Activated T-cell treated with anti-CD3 and anti-CD28 coated beads for 4 hours (primary cell): Measurements from ENCODE around the gene ATP2B2.

ENCODE experiments used
- DNase-seq: peaks from one replicate; pipeline ENCODE4 v3.0.0-alpha.2; 2020

The ATP2B2 gene

DNA sequence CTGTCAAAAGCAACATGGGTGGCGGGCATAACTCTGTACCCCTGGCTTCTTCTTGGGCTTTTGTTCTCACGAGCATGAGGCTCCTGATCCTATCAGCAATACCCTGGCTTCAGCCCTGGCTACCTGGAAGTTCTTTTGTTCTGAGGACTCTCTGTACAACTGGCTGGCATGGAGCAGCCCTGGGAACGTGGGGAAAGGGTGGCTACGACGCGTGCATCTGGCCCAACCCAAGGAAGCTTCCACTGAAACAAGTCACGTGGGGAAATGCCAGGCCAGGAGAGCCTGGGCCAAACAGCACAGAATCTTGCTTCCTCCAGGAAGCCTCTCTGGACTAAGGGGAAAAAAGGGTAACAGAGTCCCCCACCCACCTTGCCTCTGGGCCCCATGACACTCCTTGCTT is 22.7 kb upstream of the ATP2B2 start:
- DNase-seq: no peak

DNA sequence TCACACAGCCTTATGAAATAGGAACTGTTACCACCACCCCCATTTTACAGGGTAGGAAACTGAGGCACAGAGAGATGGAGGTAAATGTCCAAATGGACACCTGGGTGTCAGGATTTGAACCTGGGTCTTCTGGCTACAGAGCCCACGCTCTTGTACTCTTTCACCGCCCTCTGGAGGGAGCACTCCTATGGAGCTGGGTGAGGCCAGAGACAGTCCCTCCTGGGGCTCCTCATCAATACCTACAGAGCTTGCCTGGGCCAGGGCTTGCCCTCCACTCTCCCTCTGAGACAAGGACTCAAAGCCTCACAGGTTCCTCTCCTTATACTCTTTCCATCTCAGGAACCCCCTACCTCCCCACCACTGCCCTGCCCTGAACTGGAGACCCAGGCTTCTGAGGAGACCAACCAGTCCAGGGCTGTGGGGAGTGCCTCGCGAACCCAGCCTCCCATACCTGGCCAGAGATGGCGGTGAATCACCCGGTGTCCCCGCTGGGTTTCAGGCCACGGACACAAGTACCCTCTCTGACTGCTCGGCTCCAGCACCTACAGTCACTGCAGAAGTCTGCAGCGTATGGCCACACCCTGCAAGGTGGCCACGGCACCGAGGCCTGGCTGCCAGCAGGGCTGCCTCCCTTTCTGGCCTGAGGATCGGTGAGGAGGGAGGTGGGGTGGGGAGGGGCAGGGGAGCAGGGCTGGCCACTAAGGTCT is 22.1 kb upstream of the ATP2B2 start:
- DNase-seq: no peak

DNA sequence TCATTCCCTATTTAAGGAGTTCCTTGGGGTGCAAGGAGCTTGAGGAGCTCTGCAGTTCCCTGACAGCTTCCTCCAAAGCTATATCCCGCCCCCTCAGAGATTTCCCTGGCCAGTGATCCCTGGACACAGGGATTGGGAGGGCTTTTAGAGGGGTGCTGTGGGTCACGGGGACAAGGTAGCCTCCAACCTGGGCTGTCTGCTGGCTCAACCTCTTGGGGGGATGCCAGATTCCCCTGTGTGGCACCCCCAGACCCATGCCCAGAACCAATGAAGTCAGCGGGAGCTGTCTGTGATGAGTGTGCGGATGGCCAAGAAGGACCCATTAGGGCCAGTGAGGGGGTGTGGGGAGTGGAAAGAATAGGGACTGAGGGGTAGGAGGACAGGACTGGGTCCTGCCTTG is 21.0 kb upstream of the ATP2B2 start:
- DNase-seq: no peak

DNA sequence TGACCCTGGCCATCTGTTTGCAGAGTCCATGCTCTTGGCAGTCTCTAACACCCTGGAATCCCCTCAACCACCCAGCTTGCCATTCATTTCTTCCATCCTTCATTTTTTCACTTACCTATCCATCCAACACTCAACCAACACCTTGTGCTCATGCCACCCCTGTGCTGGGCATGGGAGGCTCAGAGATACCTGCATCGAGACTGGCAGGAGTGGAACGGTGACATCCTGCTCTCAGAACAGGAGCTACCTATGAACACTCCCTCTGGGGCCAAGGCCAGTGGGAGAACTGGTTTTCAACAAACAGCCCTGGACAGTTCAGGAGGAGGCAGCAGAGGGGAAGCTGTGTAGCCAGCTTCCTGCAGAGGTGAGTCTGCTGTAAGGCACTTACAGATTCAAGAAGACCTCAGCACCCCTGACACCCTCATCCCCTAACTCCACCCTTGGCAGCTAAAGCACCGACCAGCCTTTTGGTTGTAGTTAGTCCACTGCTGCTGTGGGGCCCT is 19.5 kb upstream of the ATP2B2 start:
- DNase-seq: no peak

DNA sequence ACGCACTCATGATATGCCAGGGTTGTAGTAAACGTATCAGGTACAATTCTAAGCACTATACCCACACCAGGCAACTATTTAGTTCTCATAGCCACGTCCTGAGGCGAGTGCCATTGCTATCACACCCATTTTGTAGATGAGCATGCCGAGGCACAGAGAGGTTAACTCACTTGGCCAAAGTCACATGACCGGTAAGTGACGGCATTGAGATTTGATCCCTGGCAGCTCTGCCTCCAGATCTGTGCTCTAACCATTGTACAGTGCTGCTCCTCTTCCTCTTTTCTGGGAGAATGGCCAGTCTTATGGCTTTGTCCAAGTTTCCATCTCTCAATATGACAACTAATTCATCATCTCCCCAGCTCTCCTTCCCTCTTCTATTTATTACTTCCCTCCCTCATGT is 18.9 kb upstream of the ATP2B2 start:
- no peak for DNase-seq

DNA sequence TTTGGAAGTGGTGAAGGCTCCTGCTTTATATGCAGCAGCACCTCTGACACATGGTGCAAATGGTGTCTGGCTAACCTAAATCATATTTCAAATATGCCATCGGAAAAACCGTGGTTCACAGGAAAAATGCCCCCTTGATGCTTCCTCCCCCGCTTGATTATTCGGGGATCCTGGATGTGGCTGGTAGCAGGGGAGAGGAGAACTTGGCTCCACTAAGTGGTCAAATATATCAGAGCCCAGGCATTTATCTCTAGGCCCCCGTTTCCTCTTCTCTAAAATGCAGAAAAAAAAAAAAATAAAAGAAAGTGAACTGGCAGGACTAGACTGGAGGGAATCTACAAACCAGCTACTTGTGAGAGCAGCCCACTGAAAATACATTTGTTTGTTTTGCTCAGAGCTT is 18.2 kb upstream of the ATP2B2 start:
- DNase-seq: no peak

DNA sequence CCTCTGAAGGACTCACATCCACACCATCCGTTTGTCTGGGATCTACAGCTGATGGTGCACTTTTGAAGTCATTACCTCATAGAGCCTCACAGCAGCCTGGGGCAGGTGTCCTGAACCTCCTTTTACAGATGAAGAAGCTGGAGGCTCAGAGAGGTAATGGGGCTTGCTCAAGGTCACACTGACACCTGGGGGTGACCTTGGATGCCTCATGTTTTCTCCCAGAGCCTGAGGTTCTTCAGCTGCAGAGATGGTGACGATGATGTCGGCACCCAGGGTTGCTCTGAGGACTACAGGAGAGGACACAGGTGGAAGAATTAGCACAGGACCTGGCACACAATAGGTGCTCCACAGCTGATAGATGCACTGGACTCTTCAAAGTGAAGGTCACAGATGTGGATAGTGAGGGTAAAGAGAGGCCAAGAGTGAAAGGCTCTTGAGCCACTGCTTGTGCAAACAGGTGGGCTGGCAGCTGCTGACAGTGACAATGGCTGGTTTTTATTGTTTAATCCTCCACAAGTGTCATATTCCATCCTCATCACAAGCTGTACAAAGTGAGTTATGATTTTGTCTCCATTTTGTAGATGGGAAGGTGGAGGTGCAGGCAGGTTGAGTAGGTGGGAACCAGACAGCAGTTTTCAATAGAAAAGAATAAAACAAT is 17.4 kb upstream of the ATP2B2 start:
- no peak for DNase-seq

GRCh38 chr3:10521772-10522441 is 16.5 kb upstream of the ATP2B2 start:
- DNase-seq: no peak

DNA sequence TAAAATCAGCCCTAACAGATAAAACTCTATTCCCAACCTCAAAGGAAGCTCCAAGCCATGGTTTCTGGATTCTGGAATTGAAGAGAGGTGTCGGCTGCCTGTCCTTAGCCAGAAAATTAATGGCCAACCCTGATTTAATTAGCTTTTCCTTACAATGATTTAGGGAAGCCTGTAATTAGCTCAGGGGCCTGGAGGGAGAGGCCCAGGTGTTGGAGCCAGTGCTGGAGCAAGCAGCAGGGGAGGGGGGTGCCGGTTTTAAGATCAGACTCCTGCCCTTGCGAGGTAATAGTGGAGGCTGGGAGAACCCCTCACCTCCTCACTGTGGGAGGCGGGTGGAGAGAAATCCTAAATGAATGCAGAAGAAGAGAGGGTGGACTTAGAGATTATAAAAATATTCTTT is 14.7 kb upstream of the ATP2B2 start:
- DNase-seq: no peak

DNA sequence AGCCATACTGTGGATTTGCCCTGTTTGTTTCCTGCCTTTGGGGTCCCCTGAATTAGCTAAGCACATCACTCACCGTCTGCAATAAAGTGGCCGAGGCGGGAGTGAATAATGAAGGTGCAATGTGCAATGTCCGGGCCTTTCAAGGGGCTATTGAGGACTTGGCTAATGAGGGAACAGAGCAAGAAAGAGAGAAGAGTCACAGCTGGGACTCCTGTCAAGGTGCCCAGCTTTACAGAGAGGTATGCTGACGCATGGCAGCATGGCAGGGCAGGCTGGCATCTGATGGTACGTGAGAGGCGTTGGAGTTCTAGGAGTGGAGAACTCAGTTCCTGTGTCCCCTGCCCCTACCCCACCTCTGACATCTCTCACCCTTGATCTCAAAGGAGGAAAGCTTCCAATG is 13.8 kb upstream of the ATP2B2 start:
- DNase-seq: no peak

DNA sequence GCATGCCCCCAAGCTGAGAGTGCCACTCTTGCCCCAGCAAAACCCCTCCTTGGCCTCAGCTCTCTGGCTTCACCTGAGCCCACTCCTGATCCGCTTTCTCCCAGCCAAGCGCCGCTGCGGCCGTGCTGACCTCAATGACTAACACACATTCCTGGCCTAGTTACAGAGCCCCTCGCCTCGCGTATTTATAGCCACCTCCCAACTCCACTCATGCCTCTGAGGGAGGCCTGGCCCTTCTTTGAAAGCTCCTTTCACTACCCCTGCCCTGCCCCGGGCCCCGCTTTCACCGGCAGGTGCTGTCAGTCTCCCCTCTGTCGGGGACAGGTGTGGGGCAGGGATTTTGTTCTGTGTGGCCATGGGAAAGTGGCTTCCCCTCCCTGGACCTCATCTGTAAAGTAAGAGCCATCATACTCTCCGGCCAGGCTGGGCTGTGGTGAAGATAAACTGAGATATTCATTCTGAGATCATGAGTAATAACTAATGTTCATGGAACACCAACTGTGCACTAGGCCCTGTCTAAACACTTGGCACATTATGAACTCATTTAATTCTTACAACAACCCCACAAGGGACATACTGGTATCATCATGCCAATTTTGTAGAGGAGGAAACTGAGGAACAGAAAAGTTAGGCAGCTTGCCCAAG is 13.2 kb upstream of the ATP2B2 start:
- no peak for DNase-seq

- DNase-seq: no peak
These were observed 12.2 kb upstream of the ATP2B2 start for GRCh38 chr3:10517627-10518026.

GRCh38 chr3:10516544-10517452 is 11.4 kb upstream of the ATP2B2 start:
- no peak for DNase-seq

- no peak for DNase-seq
These were observed 10.6 kb upstream of the ATP2B2 start for GRCh38 chr3:10515884-10516495.

DNA sequence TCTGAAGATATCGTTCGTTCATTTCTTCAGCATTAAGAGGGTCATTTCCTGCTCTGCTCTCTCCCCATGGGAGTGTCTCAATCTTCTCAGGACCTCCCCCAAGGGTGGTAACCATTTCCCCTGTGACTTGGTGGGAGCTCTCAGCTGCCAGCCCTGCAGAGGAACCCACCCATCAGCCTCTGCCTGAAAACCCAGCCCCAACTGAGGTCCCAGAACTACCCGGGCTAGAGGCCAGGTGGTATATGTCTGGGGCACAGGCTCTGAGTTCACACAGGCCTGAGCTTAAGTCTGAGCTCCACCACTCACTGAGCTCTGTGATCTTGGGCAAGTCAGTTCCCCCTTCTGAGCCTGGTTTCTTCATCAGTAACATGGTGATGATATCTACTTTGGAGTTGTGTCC is 10.0 kb upstream of the ATP2B2 start:
- DNase-seq: no peak

DNA sequence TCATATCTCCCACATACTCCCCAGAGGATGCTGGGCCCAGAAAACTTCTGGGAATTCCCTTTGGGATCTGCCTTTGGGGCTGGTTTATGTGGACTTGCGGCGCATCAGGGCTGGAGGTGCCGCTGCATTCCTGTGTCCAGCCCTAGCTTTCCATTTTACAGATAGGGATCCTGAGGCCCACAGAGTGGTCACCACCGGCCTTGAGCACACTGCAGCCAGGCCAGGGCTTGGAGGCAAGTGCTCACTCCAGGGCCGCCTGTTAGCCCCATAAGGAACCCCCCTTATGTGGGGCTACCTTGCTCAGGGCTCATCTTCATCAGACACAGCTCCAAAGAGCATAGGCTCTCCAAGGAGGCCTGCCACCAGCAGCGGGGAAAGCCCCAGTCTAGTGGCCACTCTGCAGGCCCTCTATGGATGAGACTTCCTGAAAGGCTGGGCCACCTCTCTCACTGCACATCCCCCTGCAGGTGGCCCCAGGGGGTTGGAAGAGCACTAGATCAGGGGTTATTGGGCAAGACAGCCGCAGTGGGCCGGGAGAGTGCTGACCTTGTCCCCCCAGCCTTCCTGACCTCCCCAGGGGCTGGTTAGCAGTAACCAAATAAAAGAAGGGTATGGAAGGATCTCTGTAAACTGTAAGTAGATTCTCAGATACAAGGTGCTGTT is 9.2 kb upstream of the ATP2B2 start:
- no peak for DNase-seq

GRCh38 chr3:10513306-10513705 is 7.9 kb upstream of the ATP2B2 start:
- DNase-seq: no peak

DNA sequence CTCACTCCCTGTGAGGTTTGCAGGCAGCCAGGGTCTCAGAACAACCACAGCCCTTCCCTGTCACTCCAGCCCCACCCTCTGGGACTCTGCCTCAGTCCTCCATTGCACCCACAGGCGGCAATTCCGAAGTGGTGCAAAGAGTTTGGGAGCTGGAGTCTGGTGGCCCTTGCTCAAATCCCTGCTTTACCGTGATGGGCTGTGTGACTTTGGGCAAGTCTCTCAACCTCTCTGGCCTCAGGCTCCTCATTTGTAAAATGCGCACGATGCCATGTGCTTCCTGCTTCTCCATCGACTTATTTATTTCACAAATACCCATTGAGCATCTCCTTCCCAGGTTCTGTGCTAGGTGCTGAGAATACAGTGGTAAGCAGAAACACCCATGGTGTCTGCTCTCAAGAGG is 7.3 kb upstream of the ATP2B2 start:
- DNase-seq: no peak

GRCh38 chr3:10511809-10512494 is 6.6 kb upstream of the ATP2B2 start:
- DNase-seq: no peak

DNA sequence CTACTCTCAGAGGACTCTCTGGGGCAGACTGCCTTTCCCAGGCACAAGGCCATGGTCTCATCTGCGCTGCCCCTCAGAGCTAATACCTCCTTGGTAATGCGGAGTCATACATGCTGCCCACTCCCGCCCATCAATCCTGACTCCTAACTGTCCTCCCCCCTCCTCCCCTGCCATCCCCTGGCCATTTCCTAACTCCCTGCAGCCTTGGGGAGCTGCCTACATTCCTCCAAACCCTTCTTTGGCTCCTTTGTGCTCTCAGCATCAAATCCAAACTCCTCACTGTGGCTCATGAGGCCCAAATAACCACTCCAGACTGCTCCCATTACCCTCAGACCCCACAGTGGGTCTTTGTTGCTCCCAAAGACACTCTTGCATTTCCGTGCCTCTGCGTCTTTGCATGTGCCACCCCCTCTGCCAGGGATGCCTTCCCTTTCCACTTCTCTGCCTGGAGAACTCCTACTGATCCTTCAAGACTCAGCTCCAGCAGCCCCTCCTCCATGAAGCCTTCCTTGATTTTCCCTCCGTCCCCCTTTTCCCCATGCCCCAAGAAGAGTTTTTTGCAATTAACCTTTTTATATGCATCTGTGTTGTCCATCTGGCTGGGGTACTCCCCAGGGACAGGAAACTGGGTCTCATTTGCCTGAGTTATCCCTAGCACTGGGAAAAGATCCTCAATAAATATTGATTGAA is 5.5 kb upstream of the ATP2B2 start:
- no peak for DNase-seq
